ENCODE data around the gene NT5DC1. TPM values are rescaled to one million over a fixed set of nuclear protein-coding genes. Genes with fewer than 3 reads are reported as not detected.

NT5DC1 gene
- total RNA-seq (8.2 TPM), polyA plus RNA-seq (ENCODE audit: insufficient read depth in 1 of 8, insufficient read length in 8 of 8, low replicate concordance in 1 of 8) (10 to 100 TPM; 16.4 to 25.0 (median 20.7) TPM)
- long read RNA-seq, donor 1, full-length matches to known transcripts = 2 of 2 reads
- long read RNA-seq, donor 1, partial matches to known transcripts = 0 of 2 reads
- long read RNA-seq, donor 1, other reads (novel, unspliced or antisense) = 0 of 2 reads
- long read RNA-seq, donor 2 = 0 reads
- long read RNA-seq, donor 3, full-length matches to known transcripts = 8 of 8 reads
- long read RNA-seq, donor 3, partial matches to known transcripts = 0 of 8 reads
- long read RNA-seq, donor 3, other reads (novel, unspliced or antisense) = 0 of 8 reads
- long read RNA-seq, donor 4, full-length matches to known transcripts = 7 of 7 reads
- long read RNA-seq, donor 4, partial matches to known transcripts = 0 of 7 reads
- long read RNA-seq, donor 4, other reads (novel, unspliced or antisense) = 0 of 7 reads
- long read RNA-seq, donor 5, full-length matches to known transcripts = 6 of 11 reads
- long read RNA-seq, donor 5, partial matches to known transcripts = 5 of 11 reads
- long read RNA-seq, donor 5, other reads (novel, unspliced or antisense) = 0 of 11 reads
- long read RNA-seq, donor 6, full-length matches to known transcripts = 10 of 10 reads
- long read RNA-seq, donor 6, partial matches to known transcripts = 0 of 10 reads
- long read RNA-seq, donor 6, other reads (novel, unspliced or antisense) = 0 of 10 reads
- long read RNA-seq, donor 7, full-length matches to known transcripts = 10 of 10 reads
- long read RNA-seq, donor 7, partial matches to known transcripts = 0 of 10 reads
- long read RNA-seq, donor 7, other reads (novel, unspliced or antisense) = 0 of 10 reads
- long read RNA-seq, donor 8, full-length matches to known transcripts = 4 of 4 reads
- long read RNA-seq, donor 8, partial matches to known transcripts = 0 of 4 reads
- long read RNA-seq, donor 8, other reads (novel, unspliced or antisense) = 0 of 4 reads
- long read RNA-seq, donor 9, partial matches to known transcripts = 5 of 5 reads
- long read RNA-seq, donor 9, other reads (novel, unspliced or antisense) = 0 of 5 reads
- long read RNA-seq, donor 10, full-length matches to known transcripts = 3 of 3 reads
- long read RNA-seq, donor 10, partial matches to known transcripts = 0 of 3 reads
- long read RNA-seq, donor 10, other reads (novel, unspliced or antisense) = 0 of 3 reads
- long read RNA-seq, donor 11, full-length matches to known transcripts = 3 of 3 reads
- long read RNA-seq, donor 11, partial matches to known transcripts = 0 of 3 reads
- long read RNA-seq, donor 11, other reads (novel, unspliced or antisense) = 0 of 3 reads

DNA sequence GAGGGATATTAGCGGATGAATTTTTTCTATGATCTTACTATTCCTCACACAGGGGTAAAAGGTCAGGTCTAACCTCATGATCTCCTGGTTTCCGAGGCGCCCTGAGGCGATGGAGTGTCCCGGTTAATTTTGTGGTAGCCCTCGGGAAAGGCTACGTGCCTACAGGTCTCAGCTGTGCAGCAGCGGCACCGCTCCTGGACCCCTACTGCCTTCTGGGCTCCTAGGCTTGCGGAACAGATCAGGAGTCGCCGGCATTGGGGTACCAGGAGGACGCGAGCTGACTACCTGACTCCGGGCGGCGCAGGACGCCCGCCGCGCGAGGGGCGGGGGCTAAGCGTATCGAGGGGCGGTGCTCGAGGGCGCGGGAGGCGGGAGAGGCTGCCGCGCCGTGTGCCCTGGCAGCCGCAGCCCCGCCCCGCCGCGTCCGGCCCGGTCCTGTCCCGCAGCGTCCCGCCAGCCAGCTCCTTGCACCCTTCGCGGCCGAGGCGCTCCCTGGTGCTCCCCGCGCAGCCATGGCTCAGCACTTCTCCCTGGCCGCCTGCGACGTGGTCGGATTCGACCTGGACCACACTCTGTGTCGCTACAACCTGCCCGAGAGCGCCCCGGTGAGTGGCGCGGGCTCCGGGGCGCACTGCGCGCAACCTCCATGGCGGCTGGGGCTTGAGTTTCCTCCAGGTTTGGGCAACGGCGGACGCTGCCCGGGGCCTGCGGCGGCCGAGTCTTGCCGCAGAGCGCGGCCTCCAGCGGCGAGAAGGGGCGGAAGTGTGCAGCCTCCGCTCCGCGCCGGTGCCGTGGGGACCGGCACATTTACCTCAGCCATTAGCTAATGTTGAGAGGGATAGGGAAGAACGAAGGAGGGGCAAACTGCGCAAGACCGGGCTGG, at the start of gene NT5DC1:
TSS of gene NT5DC1 (plus strand) at position 435 of the 883 bp plus-strand sequence. CDS start at position 513, 78 bp downstream.
- Histone ChIP-seq H3K4me3 (ENCODE audit: low read length) (peak within 1 kb of the TSS; percentile 67), H3K27ac (ENCODE audit: low read length) (peak within 1 kb of the TSS; percentile 83), H3K27me3 (ENCODE audit: control insufficient read depth, insufficient read depth, low read length) (peaks cover 2% of the 10 kb centered on the region), H3K9me3 (replicated peaks; ENCODE audit: control insufficient read depth, low read depth, low read length) (peaks cover 6% of the 10 kb centered on the region), H3K36me3 (ENCODE audit: control insufficient read depth, insufficient read depth, low read length) (no peaks in the 10 kb centered on the region), H3K4me1 (ENCODE audit: control insufficient read depth, insufficient read depth, low read length) (peaks cover 4% of the 10 kb centered on the region)
- under 1% methylated on average over 80 of the region's 87 CpGs for WGBS (ENCODE audit: insufficient coverage)
- DNase-seq = peak; percentile 91

DNA sequence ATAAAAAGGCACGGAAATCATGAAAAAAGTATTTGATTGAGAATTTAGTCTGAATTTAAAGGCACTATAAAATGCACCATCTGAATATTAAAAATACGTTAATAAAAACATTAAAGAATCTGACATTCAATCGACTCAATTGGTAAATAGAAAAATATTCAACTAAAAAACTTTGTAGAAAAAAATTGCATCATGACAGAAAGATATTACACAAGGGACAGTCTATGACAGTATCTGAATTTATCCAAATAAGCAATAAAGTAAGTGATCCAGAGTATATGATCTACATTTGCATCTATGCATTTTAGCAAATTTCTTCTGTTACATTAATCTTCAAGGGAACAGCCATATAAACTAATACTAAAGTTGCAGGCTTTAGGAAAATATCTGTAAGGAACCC, 49.4 kb upstream of the NT5DC1 start:
- no peak overlapping the region for H3K4me3 ChIP-seq (ENCODE audit: low read length)
- no peaks in the 10 kb centered on the region for H3K4me1 ChIP-seq (ENCODE audit: control insufficient read depth, insufficient read depth, low read length)
- no CpG with 5 or more reads among the region's 3 CpGs for WGBS (ENCODE audit: insufficient coverage)
- H3K27me3 ChIP-seq (ENCODE audit: control insufficient read depth, insufficient read depth, low read length) = no peaks in the 10 kb centered on the region
- H3K36me3 ChIP-seq (ENCODE audit: control insufficient read depth, insufficient read depth, low read length) = no peaks in the 10 kb centered on the region
- no peak overlapping the region for H3K27ac ChIP-seq (ENCODE audit: low read length)
- H3K9me3 ChIP-seq (replicated peaks; ENCODE audit: control insufficient read depth, low read depth, low read length) = no peaks in the 10 kb centered on the region
- DNase-seq = no peak

DNA sequence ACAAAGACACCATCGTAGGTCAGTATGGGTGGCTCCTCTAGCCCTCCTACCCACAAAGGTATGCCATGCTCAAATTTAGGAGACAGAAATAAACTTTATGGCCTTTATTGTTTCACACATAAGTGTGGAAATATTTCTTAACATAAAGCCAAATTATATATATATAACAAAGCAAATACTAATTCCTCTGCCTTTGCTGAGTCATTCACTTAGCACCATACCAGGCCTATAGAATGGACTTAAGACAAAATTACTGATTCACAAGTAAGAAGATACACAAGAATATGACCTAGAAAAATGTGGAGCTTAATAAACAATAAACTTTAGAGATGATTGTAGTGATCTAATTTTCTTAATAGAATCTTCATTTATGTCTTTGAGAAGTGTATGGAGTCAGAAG, 45.1 kb upstream of the NT5DC1 start:
- DNase-seq = no peak
- no CpG with 5 or more reads among the region's 1 CpG for WGBS (ENCODE audit: insufficient coverage)
- Histone ChIP-seq H3K4me3 (ENCODE audit: low read length) (no peak overlapping the region), H3K9me3 (replicated peaks; ENCODE audit: control insufficient read depth, low read depth, low read length) (no peaks in the 10 kb centered on the region), H3K27me3 (ENCODE audit: control insufficient read depth, insufficient read depth, low read length) (no peaks in the 10 kb centered on the region), H3K4me1 (ENCODE audit: control insufficient read depth, insufficient read depth, low read length) (no peaks in the 10 kb centered on the region), H3K27ac (ENCODE audit: low read length) (no peak overlapping the region), H3K36me3 (ENCODE audit: control insufficient read depth, insufficient read depth, low read length) (no peaks in the 10 kb centered on the region)

DNA sequence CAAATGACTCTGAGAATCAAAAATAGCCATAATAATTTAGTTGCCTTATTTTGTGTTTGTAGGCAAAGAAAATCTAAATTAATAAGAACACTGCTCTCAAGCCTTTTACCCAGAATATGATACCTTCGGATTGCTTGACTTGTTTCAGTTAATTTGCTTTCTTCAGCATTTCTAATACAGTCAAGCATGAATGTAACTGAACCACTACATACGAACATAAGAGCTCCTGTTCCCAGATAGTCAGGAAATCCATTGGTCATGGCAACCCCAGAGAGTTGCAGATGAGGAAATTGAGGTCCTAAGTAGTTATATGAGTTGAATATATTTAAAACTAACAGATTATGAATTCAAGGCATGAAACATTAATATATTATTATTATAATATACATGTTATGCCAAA, 42.9 kb upstream of the NT5DC1 start:
- Histone ChIP-seq H3K4me3 (ENCODE audit: low read length) (no peak overlapping the region), H3K36me3 (ENCODE audit: control insufficient read depth, insufficient read depth, low read length) (no peaks in the 10 kb centered on the region), H3K4me1 (ENCODE audit: control insufficient read depth, insufficient read depth, low read length) (peaks cover 2% of the 10 kb centered on the region), H3K9me3 (replicated peaks; ENCODE audit: control insufficient read depth, low read depth, low read length) (no peaks in the 10 kb centered on the region), H3K27ac (ENCODE audit: low read length) (no peak overlapping the region), H3K27me3 (ENCODE audit: control insufficient read depth, insufficient read depth, low read length) (no peaks in the 10 kb centered on the region)
- no CpG with 5 or more reads among the region's 2 CpGs for WGBS (ENCODE audit: insufficient coverage)
- DNase-seq = no peak

DNA sequence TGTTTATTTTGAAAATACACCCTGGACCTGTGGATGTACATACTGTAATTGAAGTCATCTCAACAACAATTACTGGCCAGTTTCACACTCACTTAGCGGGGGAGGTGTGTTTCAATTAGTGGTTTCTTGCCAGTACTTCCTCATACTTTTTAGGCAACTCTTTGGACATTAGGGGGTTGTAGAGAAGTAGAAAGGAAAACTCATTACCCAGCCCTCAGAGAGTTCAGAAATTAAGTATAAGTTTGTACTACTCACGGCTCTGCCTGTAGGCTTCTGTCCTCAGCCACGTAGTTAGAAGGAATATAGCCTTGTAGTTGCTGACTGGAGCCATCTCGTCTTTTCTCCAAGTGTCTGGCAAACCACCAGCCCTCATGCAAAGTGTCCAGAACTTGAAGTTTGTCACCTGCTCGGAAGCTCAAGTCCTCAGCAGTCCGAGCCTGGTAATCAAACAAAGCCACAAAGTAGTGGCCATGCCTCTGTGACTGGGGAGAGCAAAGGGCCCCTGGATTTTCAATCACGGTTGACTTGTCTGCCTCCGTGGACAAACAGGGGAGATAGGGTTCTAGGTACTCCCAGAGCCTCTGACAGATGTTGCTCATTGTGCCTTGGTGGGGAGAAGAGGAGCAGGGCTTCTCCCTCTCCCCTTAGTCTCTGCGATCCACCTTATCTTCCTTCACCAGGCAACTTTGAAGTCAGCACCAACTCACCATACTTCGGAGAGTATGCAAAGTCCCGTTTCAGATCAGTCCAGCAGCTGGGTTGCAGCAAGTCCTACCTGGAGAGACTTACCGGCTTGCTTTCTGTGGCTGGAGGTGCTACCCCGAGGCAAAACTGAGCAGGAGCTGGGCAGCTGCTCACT, 40.7 kb upstream of the NT5DC1 start:
- H3K27me3 ChIP-seq (ENCODE audit: control insufficient read depth, insufficient read depth, low read length) = no peaks in the 10 kb centered on the region
- DNase-seq = peak; percentile 12
- H3K9me3 ChIP-seq (replicated peaks; ENCODE audit: control insufficient read depth, low read depth, low read length) = no peaks in the 10 kb centered on the region
- no peak overlapping the region for H3K27ac ChIP-seq (ENCODE audit: low read length)
- H3K4me1 ChIP-seq (ENCODE audit: control insufficient read depth, insufficient read depth, low read length) = peaks cover 2% of the 10 kb centered on the region
- H3K36me3 ChIP-seq (ENCODE audit: control insufficient read depth, insufficient read depth, low read length) = no peaks in the 10 kb centered on the region
- 67% methylated on average over 5 of the region's 13 CpGs for WGBS (ENCODE audit: insufficient coverage)
- peak overlapping the region; percentile 8 for H3K4me3 ChIP-seq (ENCODE audit: low read length)

DNA sequence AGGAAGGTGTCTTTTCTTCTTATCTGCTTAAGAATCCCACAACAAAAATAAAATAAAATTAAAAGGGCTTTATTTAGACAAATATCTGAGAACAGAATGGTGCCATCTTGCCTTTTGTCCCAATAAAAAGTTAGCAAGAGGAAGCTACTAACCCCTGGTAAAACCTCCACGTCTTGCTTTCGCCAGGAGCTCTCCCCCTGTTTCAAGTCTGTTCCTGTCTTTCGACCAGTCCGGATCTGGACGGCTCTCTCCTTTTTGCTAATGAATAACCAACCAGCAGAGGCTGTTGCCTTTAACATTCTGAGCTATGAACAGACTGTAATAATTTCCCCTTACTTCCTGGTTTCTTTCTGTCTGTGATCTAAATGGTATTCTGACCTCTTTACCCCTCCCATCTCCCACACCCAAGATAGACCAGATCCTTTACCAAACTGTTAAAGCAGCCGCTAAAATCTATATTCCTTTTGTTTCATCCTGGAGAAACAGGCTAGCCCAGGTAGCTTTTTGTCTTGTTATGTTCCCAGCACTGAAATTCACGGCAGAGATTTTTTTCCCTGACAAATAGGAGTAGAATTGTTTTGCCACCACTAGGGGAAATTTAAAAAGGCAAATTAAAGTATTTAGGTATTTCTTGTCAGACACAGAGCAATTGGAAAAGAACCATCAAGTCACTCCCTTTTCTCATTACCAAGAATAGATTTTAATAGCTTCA, 39.9 kb upstream of the NT5DC1 start, which contains the start of gene FRK:
TSS of gene FRK (minus strand) at position 320 of the 712 bp plus-strand sequence. CDS start 580 bp downstream, outside the sequence.
- Histone ChIP-seq H3K27ac (ENCODE audit: low read length) (peak within 1 kb of the TSS; percentile 21), H3K27me3 (ENCODE audit: control insufficient read depth, insufficient read depth, low read length) (no peaks in the 10 kb centered on the region), H3K4me1 (ENCODE audit: control insufficient read depth, insufficient read depth, low read length) (peaks cover 2% of the 10 kb centered on the region), H3K4me3 (ENCODE audit: low read length) (peak within 1 kb of the TSS; percentile 8), H3K9me3 (replicated peaks; ENCODE audit: control insufficient read depth, low read depth, low read length) (no peaks in the 10 kb centered on the region), H3K36me3 (ENCODE audit: control insufficient read depth, insufficient read depth, low read length) (no peaks in the 10 kb centered on the region)
- DNase-seq = peak; percentile 37
- 66% methylated on average over 6 of the region's 7 CpGs for WGBS (ENCODE audit: insufficient coverage)

DNA sequence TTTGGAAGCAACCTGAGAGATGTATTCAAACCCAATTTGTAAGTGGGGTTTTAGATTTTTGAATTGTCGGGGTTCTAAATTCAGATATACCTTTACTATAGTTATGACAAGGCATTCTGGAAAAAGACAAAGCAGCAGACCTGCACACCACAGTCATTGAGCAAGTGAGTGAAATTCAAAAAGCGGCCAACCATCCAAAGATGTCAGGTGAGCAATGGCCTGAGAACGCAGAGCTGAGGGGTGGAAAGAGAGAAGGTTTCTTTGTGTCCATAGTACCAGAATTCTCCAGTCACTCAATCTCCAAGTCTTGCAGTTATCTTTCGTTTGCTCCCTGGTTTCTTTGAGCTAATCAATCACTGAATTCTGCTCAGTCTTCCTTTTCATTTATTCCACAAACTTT, 38.2 kb upstream of the NT5DC1 start:
- H3K36me3 ChIP-seq (ENCODE audit: control insufficient read depth, insufficient read depth, low read length) = no peaks in the 10 kb centered on the region
- H3K27ac ChIP-seq (ENCODE audit: low read length) = no peak overlapping the region
- H3K4me1 ChIP-seq (ENCODE audit: control insufficient read depth, insufficient read depth, low read length) = peaks cover 2% of the 10 kb centered on the region
- H3K27me3 ChIP-seq (ENCODE audit: control insufficient read depth, insufficient read depth, low read length) = no peaks in the 10 kb centered on the region
- H3K9me3 ChIP-seq (replicated peaks; ENCODE audit: control insufficient read depth, low read depth, low read length) = no peaks in the 10 kb centered on the region
- no peak for DNase-seq
- no peak overlapping the region for H3K4me3 ChIP-seq (ENCODE audit: low read length)
- 100% methylated on average over 1 of the region's 4 CpGs for WGBS (ENCODE audit: insufficient coverage)

DNA sequence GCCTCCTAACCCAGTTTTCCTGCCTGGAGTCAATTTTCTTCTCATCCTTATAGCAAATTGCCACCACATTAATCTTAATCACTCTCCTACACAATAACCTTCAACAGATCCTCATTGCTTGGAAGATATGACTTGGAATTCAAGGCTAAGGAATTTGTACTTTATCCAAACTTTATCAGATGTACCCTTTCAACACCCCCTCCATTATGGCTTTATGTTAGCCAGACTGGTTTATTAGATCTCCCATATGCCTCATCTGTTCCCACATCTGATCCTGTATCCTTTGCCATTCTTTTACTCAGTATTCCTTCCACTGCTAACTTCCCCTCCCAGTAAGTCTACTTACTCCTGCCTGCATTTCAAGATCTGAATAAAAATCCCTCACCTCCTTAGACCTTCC, 36.0 kb upstream of the NT5DC1 start:
- H3K4me1 ChIP-seq (ENCODE audit: control insufficient read depth, insufficient read depth, low read length) = peaks cover 2% of the 10 kb centered on the region
- H3K27me3 ChIP-seq (ENCODE audit: control insufficient read depth, insufficient read depth, low read length) = no peaks in the 10 kb centered on the region
- H3K36me3 ChIP-seq (ENCODE audit: control insufficient read depth, insufficient read depth, low read length) = no peaks in the 10 kb centered on the region
- H3K27ac ChIP-seq (ENCODE audit: low read length) = no peak overlapping the region
- no peak for DNase-seq
- no peak overlapping the region for H3K4me3 ChIP-seq (ENCODE audit: low read length)
- H3K9me3 ChIP-seq (replicated peaks; ENCODE audit: control insufficient read depth, low read depth, low read length) = no peaks in the 10 kb centered on the region
